Cerebellar nuclear complex (tissue), 1 donor: Measurements from ENCODE around the gene CMIP.

ENCODE experiments used
- DNase-seq, 2 experiments: peaks; one replicate each; lab custom pipeline; 2025; lab: John Stamatoyannopoulos, UW

Gene CMIP

DNA sequence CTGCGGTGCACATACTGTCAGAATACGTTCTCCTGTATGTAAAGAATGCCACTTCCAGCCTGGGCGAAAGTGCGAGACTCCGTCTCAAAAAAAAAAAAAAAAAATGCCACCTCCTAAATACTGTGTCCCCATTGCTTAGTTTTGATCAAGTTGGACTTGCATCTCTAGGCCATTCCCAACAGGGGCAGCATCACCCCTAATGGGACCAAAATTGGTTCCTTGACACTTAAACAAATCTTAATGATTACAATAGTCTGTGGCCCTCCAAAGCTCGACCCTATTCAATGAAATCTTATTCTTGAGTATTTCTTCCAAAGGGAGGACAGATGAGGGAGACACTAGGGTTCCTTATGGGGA is 179.8 kb downstream of the CMIP start:
- DNase-seq: no peak

DNA sequence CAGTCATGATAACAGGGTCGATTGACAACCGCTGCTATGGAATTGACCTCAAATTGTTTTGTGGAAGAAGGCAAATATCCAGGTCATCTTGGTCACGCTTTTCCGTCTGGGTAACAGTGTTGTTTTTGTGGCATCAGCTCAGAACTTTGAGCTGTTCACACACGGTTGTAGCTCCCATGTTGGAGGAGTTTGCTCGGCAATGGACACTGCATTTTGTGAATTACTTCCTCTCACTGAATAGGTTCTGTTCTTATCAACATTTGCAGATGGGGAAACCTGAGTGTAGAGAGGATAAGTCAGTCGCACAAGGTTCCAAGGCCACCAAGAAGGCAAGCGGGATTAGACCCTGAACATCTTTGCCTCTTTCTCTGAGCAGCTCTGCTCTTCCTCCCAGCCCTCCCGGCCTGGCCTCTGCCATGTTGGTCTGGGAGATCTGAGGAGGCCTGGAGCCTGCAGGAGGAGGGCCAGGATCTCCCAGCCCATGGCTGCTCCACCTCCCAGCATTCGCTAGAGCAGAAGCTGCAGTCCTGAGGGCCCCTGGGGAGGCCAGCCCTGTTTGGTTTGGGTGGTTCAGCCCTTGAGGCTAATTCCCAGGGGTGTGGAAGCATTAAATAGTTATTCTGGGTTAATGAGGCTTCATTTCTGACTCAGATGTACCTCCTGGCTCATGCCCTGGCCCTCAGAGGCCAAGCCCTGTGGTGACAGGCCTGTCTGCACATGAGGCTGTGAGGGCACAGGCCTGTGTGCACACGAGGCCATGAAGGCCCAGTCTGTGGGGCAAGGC is 180.3 kb downstream of the CMIP start:
- DNase-seq: no peak

DNA sequence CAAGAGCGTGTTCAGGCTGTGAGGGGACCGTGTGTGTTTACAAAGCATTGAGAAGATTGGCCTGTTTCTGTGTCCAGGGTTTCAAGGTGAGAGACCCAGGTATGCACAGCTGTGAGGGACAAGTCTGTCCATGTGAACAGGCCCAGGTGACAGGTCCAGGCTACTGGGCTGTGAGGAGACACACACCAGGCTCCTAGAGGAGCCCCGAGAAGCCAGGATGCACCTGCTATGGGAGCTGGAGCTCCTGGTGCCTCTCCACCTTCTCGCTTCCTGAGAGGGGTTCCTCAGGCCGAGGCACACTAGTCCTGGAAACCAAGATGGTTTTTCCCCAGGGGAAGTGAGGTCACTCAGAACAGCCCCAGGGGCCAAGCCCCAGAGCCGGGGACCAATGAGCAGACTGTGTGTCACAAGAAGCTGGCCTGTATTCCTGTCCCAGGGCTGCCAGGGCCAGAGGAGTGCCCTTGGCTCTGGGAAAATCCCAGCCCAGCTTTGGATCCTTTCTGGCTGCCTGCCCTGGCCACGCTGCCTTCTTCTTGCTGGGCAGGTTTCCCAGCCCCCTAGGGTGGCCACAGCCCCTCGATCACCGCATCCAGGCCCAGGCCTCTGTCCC is 181.0 kb downstream of the CMIP start:
- DNase-seq: no peak

DNA sequence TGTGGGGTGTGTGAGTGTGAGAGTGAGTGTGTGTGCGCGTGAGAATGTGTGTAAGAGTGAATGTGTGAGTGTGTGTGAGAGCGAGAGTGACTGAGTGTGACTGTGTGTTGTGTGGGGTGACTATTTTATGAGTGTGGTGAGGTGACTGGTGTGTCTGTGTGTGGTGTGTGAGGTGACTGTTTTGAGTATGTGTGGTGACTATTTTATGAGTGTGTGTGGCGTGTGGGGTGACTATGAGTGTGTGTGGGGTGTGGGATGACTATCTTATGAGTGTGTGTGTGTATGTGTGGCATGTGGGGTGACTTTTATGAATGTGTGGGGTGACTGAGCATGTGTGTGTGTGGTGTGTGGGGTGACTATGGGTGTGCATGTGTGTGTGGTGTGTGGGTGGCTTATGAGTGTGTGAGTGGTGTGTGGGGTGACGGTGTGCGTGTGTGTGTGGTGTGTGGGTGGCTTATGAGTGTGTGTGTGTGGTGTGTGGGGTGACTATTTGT is 181.6 kb downstream of the CMIP start:
- DNase-seq: no peak

DNA sequence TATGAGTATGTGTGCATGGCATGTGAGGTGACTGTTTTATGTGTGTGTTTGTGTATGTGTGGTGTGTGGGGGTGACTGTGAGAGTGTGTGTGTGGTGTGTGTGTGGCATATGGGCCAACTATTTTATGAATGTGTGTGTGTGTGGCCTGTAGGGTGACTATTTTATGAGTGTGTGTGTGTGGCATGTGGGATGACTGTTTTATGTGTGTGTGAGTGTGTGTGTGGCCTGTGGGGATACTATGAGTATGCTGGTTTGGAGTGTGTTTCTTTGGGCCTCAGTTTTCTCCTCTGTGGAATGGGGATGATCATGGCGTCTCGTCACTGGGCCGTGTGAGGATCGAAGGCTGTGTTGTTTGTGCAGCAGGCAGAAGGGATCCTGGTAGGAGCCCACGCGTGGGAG is 182.4 kb downstream of the CMIP start:
- DNase-seq: no peak

DNA sequence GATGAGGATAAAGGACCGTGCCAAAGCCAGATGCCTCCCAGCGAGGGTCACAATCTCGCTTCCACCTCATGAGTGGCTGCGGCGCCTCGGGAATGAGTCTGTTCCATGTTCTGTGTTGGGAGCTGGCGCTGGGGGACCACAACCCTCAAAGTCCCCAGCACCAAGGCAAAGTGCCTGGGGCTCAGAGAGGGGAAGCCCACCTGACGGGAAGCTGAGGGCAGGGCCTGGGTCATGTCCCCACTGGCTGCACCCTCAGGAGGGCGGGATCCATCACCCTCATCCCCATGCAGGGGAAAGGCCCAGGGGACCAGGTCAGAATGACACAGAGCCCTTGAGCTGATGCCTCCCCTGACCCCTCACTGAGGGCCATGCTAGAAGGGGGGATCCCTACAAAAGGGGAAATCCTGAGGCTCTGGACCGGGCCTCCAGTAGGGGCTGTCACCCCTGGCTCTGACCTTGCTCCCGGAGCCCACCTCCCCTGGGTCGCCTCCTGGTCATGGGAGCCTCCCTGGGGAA is 183.2 kb downstream of the CMIP start:
- no peak for DNase-seq

DNA sequence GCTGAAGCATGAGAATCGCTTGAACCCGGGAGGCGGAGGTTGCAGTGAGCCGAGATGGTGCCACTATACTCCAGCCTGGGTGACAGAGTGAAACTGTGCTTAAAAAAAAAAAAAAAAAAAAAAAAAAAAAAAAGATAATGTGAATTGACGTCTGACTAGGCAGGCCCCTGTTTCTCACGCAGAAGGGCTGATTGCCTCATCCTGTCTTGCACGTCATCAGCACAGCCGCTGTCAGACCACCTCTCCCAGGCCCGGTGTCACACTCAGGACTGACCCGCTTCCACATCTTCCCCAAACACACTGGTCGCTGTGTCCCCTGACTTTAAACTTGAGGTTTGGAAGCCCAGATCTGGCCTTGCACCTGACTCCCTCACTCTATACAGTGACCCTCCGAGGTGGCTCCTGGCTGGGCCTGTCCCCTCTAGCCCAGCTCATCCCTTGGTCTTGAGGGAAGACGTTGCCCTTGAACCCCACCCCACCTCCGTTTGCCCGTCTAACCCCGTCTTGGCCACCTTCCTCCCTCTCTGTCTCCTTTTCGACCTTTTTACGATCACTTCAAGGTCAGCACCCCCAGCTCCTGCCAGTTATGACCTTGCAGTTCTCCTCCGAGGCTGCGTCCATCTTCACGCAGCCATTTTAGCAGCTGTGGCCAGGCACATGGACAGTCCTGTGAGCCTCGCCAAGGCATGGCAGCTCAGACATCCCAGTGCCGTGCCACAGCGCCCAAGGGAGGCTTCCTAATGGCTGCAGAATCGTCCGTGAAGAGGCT is 184.6 kb downstream of the CMIP start:
- DNase-seq: no peak

DNA sequence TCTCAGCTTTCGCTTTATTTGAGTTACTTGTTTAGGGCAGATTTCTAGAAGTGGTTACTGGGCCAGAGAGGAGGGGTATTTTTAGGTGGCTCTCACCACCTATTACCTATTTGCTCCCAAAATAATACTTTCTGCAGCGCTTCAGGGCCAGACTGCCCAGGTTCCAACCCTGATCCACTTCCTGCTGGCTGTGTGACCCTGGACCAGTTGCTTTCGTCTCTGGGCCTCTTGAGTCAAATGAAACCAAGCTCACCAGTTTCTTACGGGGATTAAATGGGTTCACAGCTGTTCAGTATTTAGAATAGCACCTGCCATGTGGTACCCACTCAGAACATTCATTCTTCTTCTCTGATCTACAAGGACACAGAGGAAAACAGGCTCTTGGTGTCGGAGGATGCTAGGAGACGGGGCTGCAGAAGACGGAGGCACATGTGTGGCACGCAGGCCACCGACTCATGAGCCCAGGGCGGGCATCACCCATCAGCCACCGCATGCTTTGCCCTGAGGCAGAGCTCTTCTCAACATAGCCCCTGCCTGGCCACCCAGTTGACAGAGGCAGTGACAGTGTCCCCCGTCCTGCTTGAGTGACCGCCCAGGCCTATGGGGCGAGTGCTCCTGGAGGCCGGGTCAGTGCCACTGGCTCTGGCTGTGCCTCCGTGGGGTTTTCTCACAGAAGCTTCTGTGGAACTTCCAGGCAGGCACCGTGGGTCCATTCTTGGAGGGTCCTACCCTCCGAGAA is 185.5 kb downstream of the CMIP start:
- no peak for DNase-seq

DNA sequence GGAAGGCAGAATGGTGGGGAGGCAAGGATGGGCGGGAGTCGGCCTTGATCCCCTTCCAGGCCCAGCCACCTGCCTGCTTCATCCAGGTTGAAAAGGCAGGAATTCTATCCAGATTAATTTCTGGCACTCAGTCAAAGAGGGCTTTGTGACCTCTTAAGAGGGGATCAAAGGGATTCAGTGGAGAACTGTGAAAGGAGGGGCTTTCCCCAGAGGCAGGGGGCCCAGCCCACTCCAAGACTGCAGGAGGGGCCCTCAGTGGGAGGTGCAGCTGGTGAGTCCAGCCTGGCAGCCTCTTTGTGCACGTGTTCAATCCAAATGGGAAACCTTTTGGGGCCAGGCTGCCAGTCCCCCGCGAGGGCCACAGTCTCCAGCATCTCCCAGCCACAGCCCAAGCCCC is 186.0 kb downstream of the CMIP start:
- no peak for DNase-seq

DNA sequence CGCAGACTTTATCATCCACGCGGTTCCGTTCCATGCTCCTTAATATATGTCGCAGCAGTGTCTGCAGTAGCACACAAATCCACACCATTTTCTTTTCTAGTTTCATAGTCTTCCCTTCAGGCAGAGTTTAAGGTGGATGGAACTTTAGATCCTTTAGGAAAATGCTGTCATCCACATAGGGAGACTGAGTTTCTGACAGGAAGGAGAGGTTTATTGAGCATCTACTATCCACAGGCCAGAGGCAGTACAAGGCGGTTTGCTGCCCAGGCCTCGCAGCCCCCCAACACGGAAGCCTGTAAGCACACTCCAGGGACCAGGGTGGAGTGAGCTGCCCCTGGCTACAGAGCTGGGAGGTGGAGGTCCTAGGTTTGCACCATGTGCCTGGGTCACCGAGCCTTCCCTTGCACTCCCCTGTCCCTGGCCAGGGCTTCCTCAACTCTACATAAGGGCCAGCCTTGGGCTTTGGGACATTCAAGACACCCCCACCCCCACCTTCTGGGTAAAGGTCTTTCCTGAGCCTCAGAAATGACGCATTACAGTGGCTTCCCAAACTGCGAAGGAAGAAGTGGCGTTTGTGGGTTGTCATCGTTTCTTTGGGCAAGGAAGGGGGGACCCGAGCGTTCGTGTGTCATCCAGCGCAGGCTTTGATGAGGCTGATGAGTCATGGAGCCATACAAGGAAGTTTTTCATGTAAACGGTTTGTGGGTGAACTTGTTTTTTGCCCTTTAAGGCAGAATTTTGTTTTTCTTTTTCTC is 188.0 kb downstream of the CMIP start:
- DNase-seq: no peak

DNA sequence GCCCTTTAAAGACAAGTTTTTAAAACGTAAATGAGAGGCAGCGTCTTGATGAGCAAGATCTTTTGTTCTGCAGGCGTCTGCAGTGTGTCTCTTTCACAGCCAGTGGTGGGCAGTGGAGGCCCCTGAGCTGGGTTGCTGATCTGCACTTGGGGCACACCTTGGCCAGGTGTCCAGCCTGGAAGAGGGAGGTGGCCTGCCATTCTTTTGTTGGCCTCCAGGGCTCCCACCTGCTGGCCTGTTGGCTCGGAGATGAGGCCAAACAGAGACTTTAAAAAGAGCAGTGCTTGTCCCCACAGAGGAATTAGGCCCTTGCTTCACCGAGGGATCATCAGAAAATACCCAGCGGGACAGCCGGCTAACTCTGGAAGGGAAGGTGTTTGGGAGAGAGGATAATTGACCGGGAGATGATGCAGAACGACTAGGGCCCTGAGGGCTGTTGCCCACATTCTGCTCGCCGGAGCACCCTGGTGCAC is 188.6 kb downstream of the CMIP start:
- no peak for DNase-seq

DNA sequence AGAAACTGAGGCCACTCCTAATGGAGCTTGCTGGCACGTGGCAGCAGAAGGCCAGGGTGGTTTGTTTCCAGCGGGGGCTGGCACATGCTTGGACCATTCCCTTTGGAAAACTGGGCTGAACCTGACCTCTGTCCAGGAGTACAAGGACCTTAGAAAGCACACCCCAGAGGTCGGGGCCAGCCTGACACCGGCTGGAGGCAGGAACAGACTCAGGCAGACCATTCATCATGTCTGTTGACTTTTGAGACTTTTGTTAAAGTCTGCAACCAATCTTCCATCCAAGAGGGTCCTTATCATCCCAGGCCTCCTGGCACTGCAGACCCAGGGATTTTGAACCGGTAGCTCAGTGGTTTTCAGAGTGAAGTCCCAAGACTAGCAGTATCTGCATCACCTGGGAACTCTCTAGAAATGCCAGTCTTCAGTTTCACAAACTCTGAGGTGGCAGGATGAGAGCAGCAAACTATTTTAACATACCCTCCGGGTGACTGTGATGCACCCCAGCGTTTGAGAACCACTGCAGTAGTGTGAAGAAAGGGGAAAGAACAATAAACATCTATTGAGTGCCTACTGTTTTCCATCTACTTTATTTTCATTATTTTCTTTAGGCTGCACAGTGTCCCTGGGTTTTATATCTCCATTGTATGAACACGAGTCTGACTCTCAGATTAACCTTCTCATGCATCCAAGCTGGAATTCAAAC is 189.2 kb downstream of the CMIP start:
- no peak for DNase-seq

DNA sequence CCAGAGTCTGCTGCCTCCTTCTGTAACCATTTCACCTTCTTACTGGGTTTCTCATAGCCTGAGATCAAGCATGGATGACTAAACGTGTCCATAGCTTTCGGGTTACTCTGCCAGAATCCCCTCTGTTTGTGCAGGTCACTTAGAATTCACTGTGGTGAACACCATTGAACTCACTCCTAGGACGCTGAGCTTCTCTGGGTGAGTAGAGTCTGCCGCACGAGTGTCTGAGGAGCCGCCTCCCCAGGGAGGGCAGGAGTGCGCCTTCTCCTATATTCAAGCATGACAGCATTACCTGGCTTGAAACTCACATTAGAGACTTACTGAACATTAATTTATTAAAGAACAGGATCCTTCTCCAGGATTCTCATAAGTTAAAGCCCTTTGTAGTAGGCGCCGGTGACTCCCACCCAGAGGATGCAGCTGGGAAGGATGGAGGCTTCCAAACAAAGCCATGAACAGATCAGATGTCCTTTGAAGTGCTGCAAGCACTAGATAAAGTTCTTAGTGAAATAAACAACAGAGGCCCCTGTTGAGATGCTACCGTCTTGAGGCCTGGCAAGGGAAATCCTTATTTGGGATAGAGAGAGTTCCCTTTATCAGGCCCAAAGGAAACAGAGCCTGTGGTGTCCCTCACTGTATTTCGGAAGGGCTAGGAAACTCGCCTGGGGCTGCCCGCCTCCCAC is 189.9 kb downstream of the CMIP start:
- no peak for DNase-seq

DNA sequence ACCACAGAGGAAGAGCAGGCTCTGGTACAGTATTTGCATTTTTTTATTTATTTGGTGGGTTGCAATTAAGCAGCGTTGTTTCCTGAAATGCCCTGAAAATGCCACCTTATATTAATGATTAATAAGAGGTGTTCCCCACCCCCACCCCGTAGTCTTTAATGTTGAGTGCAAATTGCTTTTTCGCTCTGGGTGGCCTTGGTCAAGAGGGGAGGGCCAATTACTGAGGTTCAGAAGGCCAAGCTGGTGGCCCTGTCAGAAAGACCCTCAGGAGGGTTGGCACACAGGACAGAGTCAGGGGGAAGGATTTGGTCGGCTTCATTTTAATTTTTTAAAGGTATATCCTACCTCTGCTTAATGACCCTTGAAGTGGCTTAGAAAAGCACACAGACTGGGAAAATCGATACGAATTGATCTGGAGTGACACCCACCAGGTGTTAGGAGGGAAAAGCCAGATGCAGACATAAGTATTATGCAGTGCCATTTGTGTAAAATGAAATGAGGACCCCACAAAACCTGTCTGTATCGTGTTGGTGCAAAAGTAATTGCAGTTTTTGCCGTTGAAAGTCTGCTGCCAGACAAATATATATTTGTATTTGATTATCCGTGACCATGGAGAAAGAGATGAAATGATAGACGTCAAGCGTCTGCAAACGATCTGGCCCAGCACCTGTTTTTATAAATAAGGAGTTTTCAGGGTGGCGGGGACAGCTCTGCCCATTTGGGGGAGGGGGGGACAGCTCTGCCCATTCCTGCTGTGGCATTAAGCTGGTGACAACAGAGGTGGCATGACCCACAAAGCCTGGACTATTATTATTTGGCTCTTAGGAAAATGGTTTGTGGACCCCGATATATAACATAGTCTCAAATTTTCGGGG is 190.7 kb downstream of the CMIP start:
- no peak for DNase-seq

DNA sequence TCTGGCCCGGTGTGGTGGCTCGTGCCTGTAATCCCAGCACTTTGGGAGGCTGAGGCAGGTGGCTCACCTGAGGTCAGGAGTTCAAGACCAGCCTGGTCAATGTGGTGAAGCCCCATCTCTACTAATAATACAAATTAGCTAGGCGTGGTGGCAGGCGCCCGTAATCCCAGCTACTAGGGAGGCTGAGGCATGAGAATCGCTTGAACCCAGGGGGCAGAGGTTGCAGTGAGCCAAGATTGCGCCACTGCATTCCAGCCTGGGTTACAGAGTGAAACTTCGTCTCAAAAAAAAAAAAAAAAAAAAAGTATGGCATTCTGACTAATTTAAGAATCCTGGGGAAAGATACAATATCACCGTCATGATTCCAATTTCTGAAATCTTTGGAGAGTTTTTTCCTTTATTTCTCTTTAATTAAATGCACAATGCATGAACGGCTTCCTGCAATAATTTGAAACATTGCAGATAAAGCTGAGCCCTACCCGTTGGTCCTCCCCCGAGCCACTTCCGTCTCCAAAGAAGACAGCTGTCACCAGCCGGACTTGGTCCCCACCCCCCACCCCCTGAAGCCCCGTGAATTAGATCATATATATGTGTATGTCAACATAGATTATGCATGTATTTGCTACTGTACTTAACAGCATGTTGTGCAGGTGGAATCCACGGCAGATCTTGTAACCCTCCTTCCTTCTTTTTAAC is 191.8 kb downstream of the CMIP start:
- DNase-seq: no peak

DNA sequence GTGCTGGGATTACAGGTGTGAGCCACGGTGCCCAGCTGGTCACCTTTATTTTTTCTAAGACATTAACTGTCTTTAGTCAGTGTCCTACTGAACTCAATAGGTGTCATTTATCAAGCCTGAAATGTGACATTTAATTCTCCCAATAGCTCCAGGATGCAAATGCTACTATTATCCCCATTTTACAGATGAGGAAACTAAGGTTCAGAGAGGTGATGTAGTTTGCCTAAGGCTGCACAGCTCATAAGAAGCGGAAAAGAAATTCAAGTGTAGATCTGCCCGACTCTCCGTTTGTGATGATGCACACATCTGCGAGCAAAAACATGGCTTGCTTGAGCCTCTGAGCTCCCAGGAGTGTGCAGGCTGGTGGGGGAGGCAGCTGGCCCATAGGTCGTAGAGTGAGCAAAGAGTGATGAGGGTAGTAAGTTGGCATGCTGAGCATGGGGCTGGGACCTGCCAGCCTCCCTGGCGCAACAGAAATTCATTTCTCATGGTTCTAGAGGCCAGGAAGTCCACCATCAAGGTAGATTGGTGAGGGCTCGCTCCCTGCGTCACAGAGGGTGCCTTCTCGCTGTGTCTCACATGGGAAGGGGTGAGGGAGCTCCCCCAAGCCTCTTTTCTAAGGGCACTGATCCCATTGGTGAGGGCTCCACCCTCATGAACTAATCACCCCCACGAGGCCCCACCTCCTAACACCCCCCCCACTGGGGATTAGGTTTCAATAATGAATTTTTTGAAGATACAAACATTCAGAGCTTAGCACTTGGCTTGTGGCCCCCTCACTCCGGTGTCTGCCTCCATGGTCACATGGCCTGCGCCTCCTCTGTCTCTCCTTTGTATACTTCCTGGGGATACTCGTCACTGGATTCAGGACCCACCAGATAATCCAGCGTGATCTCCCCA is 193.0 kb downstream of the CMIP start:
- DNase-seq: no peak

DNA sequence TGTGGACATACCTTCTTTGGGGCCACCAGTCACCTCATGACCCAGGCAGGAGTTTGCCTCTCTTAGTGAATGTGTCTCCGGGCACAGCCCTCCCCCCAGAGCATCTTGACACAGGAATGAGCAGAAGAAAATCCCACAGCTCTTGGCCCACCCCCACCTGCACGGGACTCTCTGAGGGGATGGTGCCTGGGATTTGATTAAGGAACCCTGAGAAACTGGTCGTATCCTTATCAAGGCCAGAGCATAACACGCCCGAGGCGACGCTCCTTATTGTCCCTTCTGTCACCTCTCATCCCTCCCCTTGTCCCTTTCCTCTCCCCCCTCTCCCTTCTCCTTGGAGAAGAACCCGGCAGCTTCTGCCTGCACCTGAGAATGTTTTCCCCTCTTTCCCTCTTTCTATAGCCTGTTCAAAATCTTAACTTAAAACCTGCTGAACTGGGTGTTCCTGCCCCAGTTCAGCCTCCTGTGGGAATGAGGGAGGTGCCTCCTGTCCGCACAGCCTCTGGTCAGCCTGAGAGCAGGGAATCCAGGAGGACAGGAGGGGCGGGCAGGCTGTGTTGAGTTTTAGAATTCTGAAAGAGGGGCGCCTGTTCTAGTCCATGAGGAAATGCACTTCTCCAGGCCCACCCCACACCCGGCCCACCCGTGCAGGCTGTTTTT is 193.8 kb downstream of the CMIP start:
- no peak for DNase-seq
